Heart left ventricle (tissue), 13 donors: ENCODE results near the gene IRF2.

Source experiments
- CTCF ChIP-seq, 12 donors: fragments of 200-600 bp; sonication (generic) in 4 of 12; IDR thresholded peaks; one replicate each; pipeline versions ENCODE4 v1.5.0 to v1.8.0; 2018 to 2022; ENCODE audit warnings: antibody characterized with exemption in 12 of 12, mild to moderate bottlenecking in 5 of 12
- POLR2A ChIP-seq, 2 donors: fragments of 450-650 bp; IDR thresholded peaks; one replicate each; pipeline ENCODE4 v1.6.1; 2017; ENCODE audit warnings: antibody characterized with exemption in 2 of 2, mild to moderate bottlenecking in 2 of 2, moderate library complexity in 2 of 2
- donor health status: ischemic (EF 13 %, LVEDD 7.1; RV severe dilation, severe dysfunction).
- donor health status: DM: no; HTN: yes; CAD: no.
- donor health status: DM: no; HTN: no; CAD: no.
- donor health status: ischemic (EF 25% LVEDD 6.9; RV normal size, moderate dysfunction).
- donor health status: ischemic (EF 25% LVEDD 5.7; RV mildly dilated, moderate dysfunction).
- donor health status: ischemic (EF 35%, LVEDD 5.7; RV mildly dilated, moderate dysfunction).
- donor health status: nonischemic (EF 11% LVEDD 7.7; RV severe dilation, severe dysfunction).
- donor health status: DM: yes; HTN: yes; CAD: no.
- donor health status: PGD.
- donor health status: ischemic (EF 29% LVEDD 5.4; RV normal size, mild dysfunction).
- donor health status: nonischemic (EF 23%, LVEDD 6.1; RV moderate dilation, normal function).

GRCh38 chr4:184375027-184375426 lies 99.3 kb downstream of the IRF2 start:
- TF ChIP-seq POLR2A (IDR thresholded peaks at IDR 0.05) (no peak), CTCF (IDR thresholded peaks at IDR 0.05) (no peak)
